MCF 10A (cell line): ENCODE measurements around the gene TMEM37. TPM values are rescaled to one million over a fixed set of nuclear protein-coding genes. Genes with fewer than 3 reads are reported as not detected.

Experiments used
- BruUV-seq: library from RNA; stranded (reverse); fragments of 400-500 nt; replicated peaks from 2 replicates; lab custom pipeline; 2021; lab: Mats Ljungman, UMichigan
- CTCF ChIA-PET: fragments of 300-600 bp; sonication (Branson Sonifier 250); formaldehyde crosslinking; extraction: SDS; loops from one replicate; lab custom pipeline; 2021; ENCODE audit warnings: antibody characterized with exemption, inconsistent platforms; lab: Yijun Ruan, JAX
- POLR2A ChIA-PET: fragments of 300-600, 350-650 bp; sonication (Branson Sonifier 250); formaldehyde crosslinking; extraction: SDS; loops from one replicate; lab custom pipeline; 2020; ENCODE audit warnings: antibody characterized with exemption, inconsistent platforms; lab: Yijun Ruan, JAX
- DNase-seq: peaks from one replicate; pipeline ENCODE4 v3.0.0-alpha.2; 2018; ENCODE audit not compliant: unreplicated experiment
- H3K27ac Mint-ChIP-seq: one replicate; pipeline ENCODE4 v1.8.0; 2022; ENCODE audit warnings: mild to moderate bottlenecking, low read depth, mixed read lengths; ENCODE audit not compliant: unreplicated experiment
- H3K27me3 Mint-ChIP-seq: one replicate; pipeline ENCODE4 v1.8.0; 2022; ENCODE audit warnings: mixed read lengths; ENCODE audit not compliant: insufficient read depth, unreplicated experiment
- H3K36me3 Mint-ChIP-seq: one replicate; pipeline ENCODE4 v1.8.0; 2022; ENCODE audit warnings: mild to moderate bottlenecking, moderate library complexity, mixed read lengths; ENCODE audit not compliant: insufficient read depth, unreplicated experiment
- H3K4me1 Mint-ChIP-seq: one replicate; pipeline ENCODE4 v1.8.0; 2022; ENCODE audit warnings: mixed read lengths; ENCODE audit not compliant: insufficient read depth, unreplicated experiment
- H3K4me3 Mint-ChIP-seq: one replicate; pipeline ENCODE4 v1.8.0; 2022; ENCODE audit warnings: mild to moderate bottlenecking, moderate library complexity, mixed read lengths; ENCODE audit not compliant: unreplicated experiment
- H3K9me3 Mint-ChIP-seq: one replicate; pipeline ENCODE4 v1.8.0; 2022; ENCODE audit warnings: mixed read lengths; ENCODE audit not compliant: unreplicated experiment
- intact Hi-C: fragments of 100-400 bp; cut with micrococcal nuclease; formaldehyde crosslinking; loops from 2 replicates; pipeline ENCODE4 v1.14.1; 2022
- total RNA-seq: library from RNA; stranded (reverse); gene quantifications from 2 replicates; pipeline ENCODE4 v1.2.3, GENCODE V29; 2022
- TF ChIP-seq, protein P1 (sequence below): fragments of 200-600 bp; IDR thresholded peaks from one replicate; pipeline ENCODE4 v1.8.0; 2022; ENCODE audit warnings: antibody characterized with exemption, mild to moderate bottlenecking; ENCODE audit not compliant: unreplicated experiment

The TMEM37 gene
- total RNA-seq, 1 experiment from 2014 or later, result not detected

DNA sequence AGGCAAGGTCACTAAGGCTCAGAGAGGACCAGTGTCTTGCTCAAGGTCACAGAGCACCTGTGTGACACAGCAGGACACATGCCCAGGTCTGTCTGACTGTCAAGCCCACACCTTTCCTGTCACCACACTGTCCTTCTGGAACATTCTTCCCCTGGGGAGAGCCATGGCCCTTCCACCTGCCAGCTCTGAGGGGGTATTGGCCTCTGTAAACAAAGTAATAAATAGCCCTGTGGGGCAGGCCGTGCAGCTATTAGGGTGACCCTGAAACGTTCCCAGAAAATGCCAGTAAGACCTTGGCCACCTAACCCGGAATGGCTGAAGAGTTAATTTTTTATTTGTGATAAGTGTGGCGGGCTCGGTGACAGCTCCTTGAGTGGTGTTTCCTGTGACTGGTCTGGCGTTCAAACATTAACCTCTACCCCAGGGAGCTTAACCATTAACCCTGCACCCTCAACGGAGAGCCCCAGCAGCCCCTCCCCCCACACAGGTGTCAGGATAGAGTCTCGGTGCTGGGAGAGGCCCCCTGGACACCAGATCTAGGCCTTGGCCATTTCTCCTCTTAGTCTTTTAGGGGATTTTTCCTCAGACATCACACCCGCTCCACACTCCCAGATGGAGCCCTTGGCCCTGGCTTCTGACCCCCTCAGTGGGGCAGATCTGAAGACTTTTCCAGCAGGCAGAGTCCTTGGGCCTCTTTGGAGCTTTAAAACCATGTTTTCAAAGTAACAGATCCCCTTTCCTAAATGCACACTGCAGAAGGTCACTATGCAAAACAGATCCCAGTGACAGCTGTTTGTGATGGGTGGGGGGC is 56.0 kb downstream of the TMEM37 start:
- BruUV-seq, result no TSS peak
- TF ChIP-seq, protein P1, sequence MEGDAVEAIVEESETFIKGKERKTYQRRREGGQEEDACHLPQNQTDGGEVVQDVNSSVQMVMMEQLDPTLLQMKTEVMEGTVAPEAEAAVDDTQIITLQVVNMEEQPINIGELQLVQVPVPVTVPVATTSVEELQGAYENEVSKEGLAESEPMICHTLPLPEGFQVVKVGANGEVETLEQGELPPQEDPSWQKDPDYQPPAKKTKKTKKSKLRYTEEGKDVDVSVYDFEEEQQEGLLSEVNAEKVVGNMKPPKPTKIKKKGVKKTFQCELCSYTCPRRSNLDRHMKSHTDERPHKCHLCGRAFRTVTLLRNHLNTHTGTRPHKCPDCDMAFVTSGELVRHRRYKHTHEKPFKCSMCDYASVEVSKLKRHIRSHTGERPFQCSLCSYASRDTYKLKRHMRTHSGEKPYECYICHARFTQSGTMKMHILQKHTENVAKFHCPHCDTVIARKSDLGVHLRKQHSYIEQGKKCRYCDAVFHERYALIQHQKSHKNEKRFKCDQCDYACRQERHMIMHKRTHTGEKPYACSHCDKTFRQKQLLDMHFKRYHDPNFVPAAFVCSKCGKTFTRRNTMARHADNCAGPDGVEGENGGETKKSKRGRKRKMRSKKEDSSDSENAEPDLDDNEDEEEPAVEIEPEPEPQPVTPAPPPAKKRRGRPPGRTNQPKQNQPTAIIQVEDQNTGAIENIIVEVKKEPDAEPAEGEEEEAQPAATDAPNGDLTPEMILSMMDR, result no peak
- ChIA-PET CTCF (interaction anchor here (0.6 to 6.4 kb wide), 6 partner anchors 11 to 766 kb away, joined by 3 to 55 read pairs (median 4); no protein-coding TSS in a partner anchor), POLR2A (interaction anchor here (1.5 kb wide), 1 partner anchor 11 kb away, joined by 5 read pairs; no protein-coding TSS in a partner anchor)
- Mint-ChIP-seq H3K27me3 (no peaks in the 10 kb centered on the region), H3K9me3 (no peaks in the 10 kb centered on the region), H3K27ac (no peak overlapping the region), H3K4me3 (no peak overlapping the region), H3K36me3 (no peaks in the 10 kb centered on the region), H3K4me1 (peaks cover 49% of the 10 kb centered on the region)
- DNase-seq, result no peak
- intact Hi-C loops, result no loop called here

Other genes starting within 250 kb of the TMEM37 start
- gene STEAP3, start 208.0 kb upstream of the TMEM37 start, total RNA-seq, result 23.8 and 25.0 TPM in 2 replicates
- gene C2orf76, start 65.0 kb upstream of the TMEM37 start, total RNA-seq, result 9.7 and 9.8 TPM in 2 replicates
- gene DBI, start 64.9 kb upstream of the TMEM37 start, total RNA-seq, result 76.8 and 104 TPM in 2 replicates
- gene SCTR, start 92.6 kb downstream of the TMEM37 start, total RNA-seq, result not detected in 2 replicates
- gene CFAP221, start 112.6 kb downstream of the TMEM37 start, total RNA-seq, result not detected in 2 replicates
- gene TMEM177, start 247.3 kb downstream of the TMEM37 start, total RNA-seq, result 13.3 and 16.8 TPM in 2 replicates